HG02852 (cell line): ENCODE results near the gene C4orf46.
A peak's percentile ranks its signal among the peaks of the same experiment; 100 is the strongest.
"Not testable (repeated sequence)": the region's sequence is repeated elsewhere in the genome, so short reads cannot be mapped to it uniquely, and the experiment has no call there.

ENCODE experiments used
- ATAC-seq: cut with Tn5 transposase; IDR thresholded peaks from one replicate; pipeline ENCODE4 v1.9.1; 2021; ENCODE audit warnings: mild to moderate bottlenecking, moderate library complexity; ENCODE audit not compliant: unreplicated experiment

C4orf46 gene

DNA sequence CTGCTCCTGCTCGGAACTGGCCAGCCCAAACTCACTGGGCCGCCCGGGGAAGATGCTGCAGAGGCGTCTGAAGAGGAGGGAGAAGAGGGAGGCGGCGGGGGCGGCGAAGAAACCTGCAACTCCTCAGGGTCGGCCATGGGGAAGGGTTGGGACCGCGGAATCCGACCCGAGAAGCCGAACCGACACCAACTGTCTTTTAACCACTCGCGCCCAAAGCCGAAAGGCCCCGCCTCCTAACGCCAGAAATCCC is at the start of gene C4orf46:
Gene C4orf46 (minus strand): TSS at position 223 of the 250 bp plus-strand sequence. CDS start 86 bp downstream, at position 137.
- ATAC-seq, result no peak

DNA sequence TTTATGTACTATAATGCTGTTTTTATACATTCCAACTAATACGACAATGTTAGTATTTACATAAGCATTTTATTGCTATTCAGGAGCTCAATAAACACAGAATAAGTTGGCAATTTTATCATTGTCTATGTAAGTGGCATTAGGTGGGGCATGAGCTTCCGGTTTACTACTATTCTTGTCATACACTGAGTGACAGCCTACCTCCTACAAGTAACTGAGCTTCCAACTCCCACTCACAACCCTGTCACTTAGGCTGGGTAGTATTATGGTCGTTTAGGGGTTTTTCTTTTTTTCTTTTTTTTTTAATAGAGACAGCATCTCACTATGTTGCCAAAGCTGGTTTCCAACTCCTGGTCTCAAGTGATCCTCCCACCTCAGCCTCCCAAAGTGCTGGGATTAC is 44.1 kb upstream of the C4orf46 start:
- no peak for ATAC-seq

DNA sequence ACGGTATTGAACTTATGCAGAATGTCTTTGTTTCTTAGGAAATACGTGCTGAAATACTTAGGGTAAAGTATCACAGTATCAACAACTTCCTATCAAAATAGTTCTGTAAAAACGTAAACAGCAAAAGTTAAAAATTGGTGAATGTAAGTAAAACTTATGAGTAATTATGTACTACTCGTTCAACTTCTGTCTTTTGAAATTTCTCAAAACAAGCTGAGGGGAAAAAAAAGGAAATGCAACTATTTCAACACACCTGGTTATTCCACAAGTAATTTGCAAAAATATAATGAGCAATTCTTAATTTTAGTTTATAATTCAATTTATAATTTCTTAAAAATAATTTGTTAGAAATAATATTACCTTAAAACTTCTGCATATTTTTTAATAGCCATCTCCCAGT is 43.2 kb upstream of the C4orf46 start:
- no peak for ATAC-seq

DNA sequence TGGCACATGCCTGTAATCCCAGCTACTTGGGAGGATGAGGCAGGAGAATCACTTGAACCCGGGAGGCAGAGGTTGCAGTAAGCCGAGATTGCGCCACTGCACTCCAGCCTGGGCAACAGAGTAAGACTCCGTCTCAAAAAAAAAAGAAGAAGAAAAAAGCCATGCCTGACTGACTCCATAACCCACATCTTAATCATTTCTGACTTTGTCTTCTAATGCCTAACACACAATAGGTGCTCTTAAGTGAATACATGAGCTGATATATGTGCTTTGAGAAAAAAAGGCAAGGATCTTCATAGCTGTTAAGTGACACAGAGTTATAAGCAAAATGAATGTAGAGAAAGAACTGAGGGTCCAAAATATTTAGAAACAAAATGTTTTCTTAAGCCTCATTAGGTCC is 40.9 kb upstream of the C4orf46 start:
- ATAC-seq, result not testable (repeated sequence)

DNA sequence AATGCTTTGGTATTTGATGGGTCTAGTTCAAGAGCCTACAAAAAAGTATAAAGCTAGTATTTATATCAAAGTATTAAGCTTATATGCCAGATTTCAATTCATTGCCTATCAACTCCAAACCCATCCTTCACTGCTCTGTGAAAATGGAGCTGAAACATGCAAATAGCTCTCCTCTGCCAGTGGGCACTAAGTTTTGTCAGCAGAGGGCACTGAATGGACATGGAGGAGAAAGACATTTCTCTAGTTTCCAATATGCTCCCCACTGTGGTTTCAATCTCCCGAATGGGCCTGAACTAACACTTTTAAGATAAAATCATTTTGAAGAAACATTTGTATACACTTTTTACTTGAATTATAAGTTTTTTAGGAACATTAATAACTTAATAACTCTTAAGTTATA is 39.1 kb upstream of the C4orf46 start:
- no peak for ATAC-seq

DNA sequence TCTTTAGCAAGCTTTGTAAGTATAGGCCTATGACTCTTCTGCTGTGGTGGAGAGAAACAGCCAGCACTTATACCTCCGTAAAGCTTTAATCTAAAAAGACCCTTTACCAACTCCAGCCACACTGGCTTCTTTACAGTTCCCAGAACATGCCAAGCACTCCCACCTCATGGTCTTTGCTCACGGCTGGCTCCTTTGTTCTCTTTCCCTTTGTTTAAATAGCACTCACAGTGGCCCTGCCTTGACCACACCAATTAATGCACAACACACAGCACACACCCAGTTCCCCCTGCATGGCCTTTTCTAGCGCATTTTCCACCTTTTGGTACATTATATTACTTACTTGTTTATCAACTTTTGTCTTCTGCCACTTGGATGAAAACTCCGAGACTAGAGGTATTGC is 32.6 kb upstream of the C4orf46 start:
- no peak for ATAC-seq

DNA sequence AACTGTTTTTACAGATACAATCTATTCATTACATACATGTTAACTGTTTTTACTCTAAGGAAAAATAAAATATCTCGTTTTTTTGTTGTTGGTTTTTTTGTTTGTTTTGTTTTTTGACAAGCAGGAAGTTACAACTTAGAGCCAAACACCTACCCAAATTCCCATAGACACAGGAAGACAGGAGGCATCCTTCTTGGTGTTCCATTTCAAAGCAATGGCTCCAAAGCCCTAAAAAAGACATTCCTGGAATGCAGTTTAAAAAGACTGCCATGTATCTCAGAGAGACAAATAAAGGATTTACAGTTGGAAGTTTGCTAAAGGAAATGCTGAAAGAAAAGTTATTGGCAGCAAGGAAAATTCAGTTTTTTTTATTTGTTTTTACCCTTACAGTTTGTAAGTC is 17.1 kb upstream of the C4orf46 start:
- no peak for ATAC-seq

DNA sequence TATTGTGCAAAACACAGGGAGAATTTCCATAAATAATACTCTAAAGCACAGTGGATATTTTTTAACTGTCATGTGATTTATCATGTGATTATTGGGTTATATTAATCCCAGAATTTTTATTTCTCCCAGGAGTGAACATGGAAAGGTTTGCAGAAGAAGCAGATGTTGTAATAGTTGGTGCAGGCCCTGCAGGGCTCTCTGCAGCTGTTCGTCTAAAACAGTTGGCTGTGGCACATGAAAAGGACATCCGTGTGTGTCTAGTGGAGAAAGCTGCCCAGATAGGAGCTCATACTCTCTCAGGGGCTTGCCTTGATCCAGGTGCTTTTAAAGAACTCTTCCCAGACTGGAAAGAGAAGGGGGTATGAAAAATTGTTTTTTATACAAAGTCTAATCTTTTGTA is 10.4 kb upstream of the C4orf46 start:
- ATAC-seq, result no peak

DNA sequence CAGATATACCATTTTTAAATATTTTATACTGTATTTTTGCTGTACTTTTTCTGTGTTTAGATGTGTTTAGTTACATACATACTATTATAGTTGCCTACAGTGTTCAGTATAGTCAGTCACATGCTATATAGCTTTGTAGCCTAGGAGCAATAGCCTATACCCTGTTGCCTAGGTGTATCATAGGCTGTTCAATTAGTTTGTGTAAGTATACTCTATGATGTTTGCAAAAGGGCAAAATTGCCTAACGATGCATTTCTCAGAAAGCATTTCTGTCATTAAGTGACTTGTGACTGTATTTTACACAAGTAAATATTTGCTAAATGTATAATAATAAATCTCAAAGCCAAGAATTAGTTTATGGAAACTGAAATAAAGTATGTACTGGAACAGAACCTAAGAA is 9.9 kb upstream of the C4orf46 start:
- ATAC-seq, result no peak

DNA sequence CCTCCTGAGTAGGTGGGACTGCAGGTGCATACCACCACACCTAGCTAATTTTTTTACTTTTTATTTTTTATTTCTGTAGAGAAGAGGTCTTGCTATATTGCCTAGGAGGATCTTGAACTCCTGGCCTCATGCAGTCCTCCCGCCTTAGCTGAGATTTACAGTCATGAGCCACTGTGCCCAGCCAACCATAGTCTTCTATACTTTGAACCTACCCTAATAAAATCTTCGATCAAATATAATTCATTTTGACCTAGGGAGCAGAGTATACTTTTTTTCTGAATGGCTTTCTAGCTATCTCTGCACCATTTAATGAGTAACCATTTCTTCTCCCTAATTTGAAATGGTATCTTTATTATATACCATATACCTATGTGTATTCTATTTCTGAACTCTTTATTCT is 7.1 kb upstream of the C4orf46 start:
- ATAC-seq, result no peak

DNA sequence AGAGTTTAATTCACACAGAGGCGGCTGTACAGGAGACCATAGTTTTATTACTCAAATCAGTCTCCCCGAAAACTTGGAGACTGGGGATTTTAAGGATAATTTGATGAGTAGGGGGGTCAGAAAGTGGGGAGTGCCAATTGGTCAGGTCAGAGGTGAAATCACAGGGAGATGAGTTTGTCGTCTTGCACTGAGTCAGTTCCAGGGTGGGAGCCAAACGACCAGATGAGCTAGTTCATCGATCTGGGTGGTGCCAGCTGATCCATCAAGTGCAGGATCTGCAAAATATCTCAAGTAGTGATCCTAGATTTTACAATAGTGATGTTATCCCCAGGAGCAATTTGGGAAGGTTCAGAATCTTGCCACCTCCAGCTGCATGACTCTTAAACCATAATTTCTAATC is 4.4 kb upstream of the C4orf46 start:
- no peak for ATAC-seq

DNA sequence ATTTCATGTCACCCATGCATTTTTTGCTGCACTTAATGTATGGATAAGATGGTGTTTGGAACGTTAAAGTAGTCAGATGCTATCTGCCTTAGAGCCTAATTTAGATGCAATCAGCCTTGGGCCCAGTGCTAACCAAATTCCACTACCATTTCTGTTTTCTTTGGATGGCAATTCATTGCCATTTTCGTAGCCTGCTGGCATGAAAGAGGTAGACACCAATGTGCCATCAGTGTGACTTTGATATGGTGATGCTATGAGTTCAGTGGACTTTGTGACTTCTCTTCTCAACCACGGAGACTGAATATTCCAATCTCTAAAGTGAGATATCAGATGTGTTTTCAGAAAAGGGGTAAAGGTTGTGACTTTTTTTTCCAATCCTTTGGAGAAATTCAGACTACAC is 1.9 kb upstream of the C4orf46 start:
- ATAC-seq, result no peak

DNA sequence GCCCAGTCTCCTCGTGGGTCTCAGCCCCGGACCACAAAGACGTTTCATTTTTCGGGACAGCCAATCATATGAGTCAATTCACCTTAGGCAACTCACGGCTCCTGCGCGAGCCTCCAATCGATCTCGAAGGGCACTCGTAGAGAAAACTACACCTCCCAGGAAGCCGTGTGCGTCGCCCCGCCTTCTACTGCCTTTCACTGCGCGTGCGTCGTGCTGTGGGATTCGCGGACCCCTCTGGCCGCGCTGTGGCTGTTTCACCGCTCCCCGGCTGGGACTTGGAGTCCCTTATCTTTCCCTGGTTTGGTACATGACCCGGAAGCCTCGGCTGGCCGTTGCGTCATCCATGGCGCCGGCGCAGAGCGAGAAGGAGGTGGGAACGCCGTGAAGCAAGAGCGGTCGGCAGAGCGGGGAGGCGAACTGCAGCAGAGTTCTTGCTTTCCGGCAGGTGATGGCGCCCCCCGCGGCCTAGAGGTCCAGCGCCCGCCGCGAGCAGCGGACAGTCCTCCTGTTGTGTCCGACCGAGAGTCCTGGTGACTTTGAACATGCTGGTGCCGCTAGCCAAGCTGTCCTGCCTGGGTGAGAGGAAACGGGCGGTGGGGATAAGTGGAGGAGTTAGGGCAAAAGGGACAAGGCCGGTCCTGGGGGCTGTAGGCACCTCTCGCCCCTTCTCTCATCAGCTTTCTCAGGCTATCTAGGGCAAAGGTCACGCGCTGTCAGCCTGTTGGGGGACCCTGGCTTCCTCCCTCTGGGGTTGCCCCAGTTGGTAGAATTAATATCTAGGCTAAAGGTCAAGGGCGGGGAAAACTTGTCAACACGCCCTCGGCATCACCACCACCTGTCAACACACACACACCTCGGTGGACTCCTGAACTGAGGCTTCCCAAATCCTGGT is 474 bp upstream of the C4orf46 start, which contains the start of gene ETFDH:
Gene ETFDH (plus strand): TSS at position 382 of the 892 bp plus-strand sequence. CDS start 161 bp downstream, at position 543.
- peak; percentile 84 for ATAC-seq

DNA sequence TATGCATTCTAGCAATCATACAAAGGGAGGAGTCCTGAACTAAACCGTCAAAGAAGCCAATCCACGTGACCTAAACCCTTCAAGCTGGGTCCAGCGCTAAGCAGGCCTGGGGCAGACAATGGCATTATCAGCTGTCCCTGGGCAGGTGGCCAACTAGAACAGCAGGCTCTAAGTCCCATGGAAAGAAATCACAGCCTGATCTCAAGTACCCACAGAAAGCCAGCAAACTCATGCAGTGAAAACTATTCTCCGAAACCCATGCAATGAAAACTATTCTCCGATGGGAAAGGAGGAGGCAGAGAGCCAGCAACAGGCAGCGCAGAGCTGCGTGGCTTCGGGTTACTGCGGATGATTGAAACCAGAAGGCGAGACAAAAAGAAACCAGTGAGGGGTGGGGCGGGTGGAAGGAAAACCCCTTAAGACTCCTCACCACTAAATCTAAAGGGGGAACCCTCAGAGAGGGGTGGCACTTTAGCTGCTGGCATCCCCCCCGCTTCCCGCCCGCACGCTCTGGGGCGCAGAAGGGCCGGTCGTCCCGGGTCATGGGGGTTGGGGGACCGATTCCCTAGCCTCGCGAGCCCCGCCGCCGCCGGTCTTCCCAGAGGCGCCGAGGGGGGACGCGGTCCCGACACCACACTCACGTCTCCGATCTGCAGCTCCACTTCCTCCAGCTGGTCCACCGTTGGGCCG is 567 bp downstream of the C4orf46 start:
- peak; percentile 28 for ATAC-seq

DNA sequence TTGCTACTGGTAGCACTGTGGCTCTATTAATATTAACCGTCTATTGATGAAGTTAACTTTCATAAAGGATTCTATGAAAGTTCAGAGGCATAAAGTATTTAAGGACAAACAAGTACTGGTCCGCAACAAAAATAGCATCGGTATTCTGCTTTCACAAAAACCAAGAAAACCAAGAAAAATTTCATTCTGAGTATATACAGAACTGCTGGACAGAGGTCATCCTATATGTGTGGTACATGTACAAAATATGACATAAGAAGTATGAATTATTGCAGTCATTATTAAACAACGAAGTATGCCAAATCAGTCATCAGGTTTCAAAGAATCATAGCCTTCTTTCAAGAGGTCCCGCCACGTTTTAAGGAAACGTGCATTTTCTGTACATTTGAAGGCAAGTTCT is 2.4 kb downstream of the C4orf46 start:
- no peak for ATAC-seq

DNA sequence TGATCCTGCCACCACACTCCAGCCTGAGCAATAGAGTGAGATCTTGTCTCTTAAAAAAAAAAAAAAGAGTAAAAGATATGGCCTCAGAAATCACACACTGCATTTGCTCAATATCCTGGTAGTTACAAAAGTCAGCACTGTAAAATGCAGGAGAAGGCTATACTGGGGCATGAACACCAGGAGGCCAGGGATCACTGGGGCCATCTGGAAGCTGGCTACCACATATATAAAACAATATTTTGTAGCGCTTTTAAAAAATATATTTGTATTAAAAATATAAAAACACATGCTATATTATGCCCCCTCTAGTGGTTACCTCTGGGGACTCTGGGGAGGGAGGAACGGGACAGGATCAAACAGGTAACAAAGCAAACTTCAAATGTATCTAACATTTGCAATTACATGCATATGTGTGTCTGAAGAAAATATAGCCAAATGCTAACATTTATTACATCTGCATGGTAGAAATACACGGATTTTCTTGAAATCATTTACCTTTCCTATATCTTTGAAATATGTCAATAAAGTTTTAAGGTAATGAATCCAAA is 4.0 kb downstream of the C4orf46 start:
- no peak for ATAC-seq

DNA sequence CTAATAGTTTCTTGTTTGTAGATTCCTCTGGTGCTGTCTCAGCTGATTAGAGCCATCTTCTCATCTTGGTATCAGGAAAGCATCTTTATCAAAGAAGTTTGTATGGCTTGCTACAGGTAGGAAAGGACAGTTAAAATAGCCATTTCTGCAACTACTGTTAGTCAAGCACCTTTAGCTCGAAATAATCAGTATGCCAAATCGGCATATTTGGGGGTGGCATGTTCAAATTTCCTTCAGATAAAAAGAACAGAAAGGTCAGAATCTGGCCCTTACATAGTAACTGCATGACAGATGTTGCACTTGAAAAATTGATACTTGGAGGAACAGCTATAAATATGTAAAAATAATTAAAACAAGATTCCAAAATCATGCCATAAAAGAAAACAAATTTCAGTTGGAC is 4.8 kb downstream of the C4orf46 start:
- no peak for ATAC-seq

DNA sequence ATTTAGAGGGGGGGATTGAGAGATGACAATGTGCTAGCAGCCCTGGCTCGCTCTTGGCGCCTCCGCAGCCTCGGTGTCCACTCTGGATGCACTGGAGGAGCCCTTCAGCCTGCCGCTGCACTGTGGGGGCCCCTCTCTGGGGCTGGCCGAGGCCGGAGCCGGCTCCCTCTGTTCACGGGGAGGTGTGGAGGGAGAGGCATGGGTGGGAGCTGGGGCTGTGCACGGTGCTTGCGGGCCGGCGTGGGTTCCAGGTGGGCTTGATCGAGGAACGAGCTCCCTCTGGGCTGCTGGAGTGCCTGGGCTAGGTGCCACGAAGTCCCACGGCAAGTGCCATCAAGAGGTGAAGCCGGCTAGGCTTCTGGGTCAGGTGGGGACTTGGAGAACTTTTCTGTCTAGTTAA is 6.9 kb downstream of the C4orf46 start:
- ATAC-seq, result no peak

DNA sequence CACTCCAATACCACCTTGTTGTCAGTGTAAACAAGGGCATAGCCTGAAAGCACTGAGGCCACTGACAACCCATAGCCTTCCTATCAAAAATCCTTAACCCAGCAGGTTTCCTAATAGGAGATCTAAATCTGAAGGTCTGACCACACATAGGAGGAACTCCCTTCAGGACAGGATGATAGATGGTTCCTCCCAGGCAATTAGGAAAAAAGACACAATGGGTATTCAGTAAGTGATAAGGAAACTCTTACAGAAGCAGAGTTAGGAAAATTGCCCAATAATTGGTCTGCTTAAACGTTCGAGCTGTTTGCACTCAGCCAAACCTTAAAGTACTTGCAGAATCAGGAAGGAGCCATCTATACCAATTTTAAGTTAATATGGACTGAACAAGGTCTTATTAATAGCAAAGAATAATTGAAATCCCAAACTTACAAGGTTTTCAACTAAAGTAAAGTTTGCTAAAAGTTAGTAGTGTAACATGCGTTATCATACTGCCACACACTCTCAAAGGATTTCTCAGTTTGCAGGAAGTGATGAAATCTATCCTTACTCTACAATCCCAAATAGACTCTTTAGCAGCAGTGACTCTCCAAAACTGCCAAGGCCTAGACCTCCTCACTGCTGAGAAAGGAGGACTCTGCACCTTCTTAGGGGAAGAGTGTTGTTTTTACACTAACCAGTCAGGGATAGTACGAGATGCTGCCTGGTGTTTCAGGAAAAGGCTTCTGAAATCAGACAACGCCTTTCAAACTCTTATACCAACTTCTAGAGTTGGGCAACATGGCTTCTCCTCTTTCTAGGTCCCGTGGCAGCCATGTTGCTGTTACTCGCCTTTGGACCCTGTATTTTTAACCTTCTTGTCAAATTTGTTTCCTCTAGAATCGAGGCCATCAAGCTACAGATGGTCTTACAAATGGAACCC is 7.7 kb downstream of the C4orf46 start:
- not testable (repeated sequence) for ATAC-seq

DNA sequence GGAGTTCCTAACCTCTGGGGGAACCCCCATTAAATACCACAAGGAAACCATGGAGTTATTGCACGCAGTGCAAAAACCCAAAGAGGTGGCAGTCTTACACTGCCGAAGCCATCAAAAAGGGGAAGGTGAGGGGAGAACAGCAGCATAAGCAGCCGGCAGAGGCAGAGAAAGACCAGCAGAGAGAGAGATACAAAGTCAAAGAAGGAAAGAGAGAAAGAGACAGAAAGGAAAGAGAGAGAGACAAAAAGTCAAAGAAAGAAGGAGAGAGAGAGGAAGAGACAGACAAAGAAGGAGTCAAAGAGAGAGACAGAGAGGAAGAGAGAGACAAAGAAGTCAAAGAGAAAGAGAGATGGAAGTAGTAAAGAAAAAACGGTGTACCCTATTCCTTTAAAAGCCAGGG is 8.4 kb downstream of the C4orf46 start:
- not testable (repeated sequence) for ATAC-seq

DNA sequence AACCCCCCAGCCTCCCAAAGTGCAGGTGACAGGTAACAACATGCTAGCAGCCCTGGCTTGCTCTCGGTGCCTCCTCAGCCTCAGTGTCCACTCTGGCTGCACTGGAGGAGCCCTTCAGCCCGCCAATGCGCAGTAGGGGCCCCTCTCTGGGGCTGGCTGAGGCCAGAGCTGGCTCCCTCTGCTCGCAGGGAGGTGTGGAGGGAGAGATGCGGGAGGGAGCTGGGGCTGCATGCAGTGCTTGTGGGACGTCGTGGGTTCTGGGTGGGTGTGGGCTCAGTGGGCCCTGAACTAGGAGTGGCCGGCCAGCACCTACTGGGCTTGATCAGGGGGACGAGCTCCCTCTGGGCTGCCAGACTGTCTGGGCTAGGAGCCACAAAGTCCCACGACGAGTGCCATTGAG is 14.4 kb downstream of the C4orf46 start:
- no peak for ATAC-seq
